WTC11 (cell line): ENCODE measurements around the gene TTC33.

Source experiments
- EMX1 ChIP-seq: fragments of 250-450 bp; sonication (Bioruptor Pico); IDR thresholded peaks from 2 replicates; pipeline ENCODE4 v1.8.0; 2021; ENCODE audit warnings: mild to moderate bottlenecking
- ZBTB43 ChIP-seq: sonication (generic); formaldehyde crosslinking; IDR thresholded peaks from 2 replicates; pipeline ENCODE4 v1.8.1; 2023; ENCODE audit warnings: mild to moderate bottlenecking, missing genetic modification reagents

GRCh38 chr5:40746703-40747102 is 9.1 kb downstream of the TTC33 start:
- TF ChIP-seq EMX1 (CRISPR knock-in tag) = no peak
- TF ChIP-seq ZBTB43 = no peak
